Measurements from ENCODE around the gene BEGAIN. TPM values are rescaled to one million over a fixed set of nuclear protein-coding genes. Genes with fewer than 3 reads are reported as not detected.

The BEGAIN gene
- total RNA-seq, 4 donors from 2014 or later: 0.27 to 2.5 (median 0.37) TPM; not detected in 1

GRCh38 chr14:100593751-100594624 is 6.8 kb upstream of the BEGAIN start:
- intact Hi-C loops (cut with DNase I; ENCODE audit: low total_unique reads): no loop called here
- 81 to 100% methylated on average over 1 to 24 of the region's 27 CpGs for WGBS, 2 donors (ENCODE audit: low coverage in 1 of 2)
- in situ Hi-C loops (cut with MboI; ENCODE audit: low pct_ligation_motif_present in 1 of 4, low pct_unique_long_range_greater_than_20kb in 1 of 4, low sequenced_read_pairs in 3 of 4): no loop called here
- H3K4me1 ChIP-seq: no peaks in the 10 kb centered on the region
- no peak overlapping the region for H3K4me3 ChIP-seq
- H3K36me3 ChIP-seq: no peaks in the 10 kb centered on the region
- no peak overlapping the region for H3K27ac ChIP-seq
- no peak for DNase-seq
- TF ChIP-seq EP300 (IDR thresholded peaks at IDR 0.05; ENCODE audit: low read depth): no peak
- no peak for TF ChIP-seq POLR2A (IDR thresholded peaks at IDR 0.05)
- TF ChIP-seq POLR2AphosphoS5 (IDR thresholded peaks at IDR 0.05): no peak
- no peak for TF ChIP-seq CTCF (IDR thresholded peaks at IDR 0.05)
- H3K27me3 ChIP-seq: peaks cover 24% of the 10 kb centered on the region
- no peaks in the 10 kb centered on the region for H3K9me3 ChIP-seq

- no peak for DNase-seq
- Histone ChIP-seq H3K9me3 (no peaks in the 10 kb centered on the region), H3K36me3 (no peaks in the 10 kb centered on the region), H3K27me3 (peaks cover 25% of the 10 kb centered on the region), H3K27ac (no peak overlapping the region), H3K4me1 (no peaks in the 10 kb centered on the region), H3K4me3 (no peak overlapping the region)
- in situ Hi-C loops (cut with MboI; ENCODE audit: low pct_ligation_motif_present in 1 of 4, low pct_unique_long_range_greater_than_20kb in 1 of 4, low sequenced_read_pairs in 3 of 4) (no loop called here), intact Hi-C loops (cut with DNase I; ENCODE audit: low total_unique reads) (no loop called here)
- WGBS, 2 donors (ENCODE audit: low coverage in 1 of 2): 75 to 80% methylated on average over 1 to 4 of the region's 4 CpGs
- TF ChIP-seq POLR2AphosphoS5 (IDR thresholded peaks at IDR 0.05) (no peak), CTCF (IDR thresholded peaks at IDR 0.05) (no peak)
Observed at GRCh38 chr14:100592972-100593371, 5.8 kb upstream of the BEGAIN start.

GRCh38 chr14:100592461-100592891 is 5.3 kb upstream of the BEGAIN start:
- peaks cover 29% of the 10 kb centered on the region for H3K27me3 ChIP-seq
- H3K36me3 ChIP-seq: no peaks in the 10 kb centered on the region
- in situ Hi-C loops (cut with MboI; ENCODE audit: low pct_ligation_motif_present in 1 of 4, low pct_unique_long_range_greater_than_20kb in 1 of 4, low sequenced_read_pairs in 3 of 4) (no loop called here), intact Hi-C loops (cut with DNase I; ENCODE audit: low total_unique reads) (no loop called here)
- no peak overlapping the region for H3K4me3 ChIP-seq
- TF ChIP-seq CTCF (IDR thresholded peaks at IDR 0.05): no peak
- no peak for TF ChIP-seq EP300 (IDR thresholded peaks at IDR 0.05; ENCODE audit: low read depth)
- TF ChIP-seq POLR2A (IDR thresholded peaks at IDR 0.05): no peak
- no peak for TF ChIP-seq POLR2AphosphoS5 (IDR thresholded peaks at IDR 0.05)
- H3K4me1 ChIP-seq: no peaks in the 10 kb centered on the region
- no peak overlapping the region for H3K27ac ChIP-seq
- no peaks in the 10 kb centered on the region for H3K9me3 ChIP-seq
- WGBS, 2 donors (ENCODE audit: low coverage in 1 of 2): 86% methylated on average over 10 of the region's 10 CpGs; no CpG with 5 or more reads in 1 of the 2 donors
- no peak for DNase-seq

- Histone ChIP-seq H3K27me3 (peaks cover 32% of the 10 kb centered on the region), H3K36me3 (no peaks in the 10 kb centered on the region), H3K4me3 (no peak overlapping the region), H3K9me3 (no peaks in the 10 kb centered on the region), H3K4me1 (peaks cover 0 to 2% (median 2%) of the 10 kb centered on the region in 4 donors), H3K27ac (no peak overlapping the region)
- TF ChIP-seq CTCF (IDR thresholded peaks at IDR 0.05): no peak
- TF ChIP-seq POLR2A (IDR thresholded peaks at IDR 0.05): no peak
- no peak for TF ChIP-seq EP300 (IDR thresholded peaks at IDR 0.05; ENCODE audit: low read depth)
- TF ChIP-seq POLR2AphosphoS5 (IDR thresholded peaks at IDR 0.05): no peak
- in situ Hi-C loops (cut with MboI; ENCODE audit: low pct_ligation_motif_present in 1 of 4, low pct_unique_long_range_greater_than_20kb in 1 of 4, low sequenced_read_pairs in 3 of 4) (no loop called here), intact Hi-C loops (cut with DNase I; ENCODE audit: low total_unique reads) (no loop called here)
- WGBS, 2 donors (ENCODE audit: low coverage in 1 of 2): 78 to 91% methylated on average over 4 to 16 of the region's 16 CpGs
- no peak for DNase-seq
Observed at GRCh38 chr14:100591453-100592371, 4.5 kb upstream of the BEGAIN start.
